HUES6 (cell line): ENCODE measurements around the gene TMEM9.

Experiments
- H3K27ac ChIP-seq: 2 replicates; pipeline ENCODE4 v1.7.0; 2013; ENCODE audit warnings: low read depth, mild to moderate bottlenecking, low read length, inconsistent platforms
- H3K27me3 ChIP-seq: 2 replicates; pipeline ENCODE4 v1.6.1; 2013; ENCODE audit warnings: low read length; ENCODE audit not compliant: control insufficient read depth, insufficient read depth
- H3K36me3 ChIP-seq: 2 replicates; pipeline ENCODE4 v1.6.1; 2013; ENCODE audit warnings: low read length; ENCODE audit not compliant: control insufficient read depth, insufficient read depth
- H3K4me1 ChIP-seq: 2 replicates; pipeline ENCODE4 v1.6.1; 2013; ENCODE audit warnings: low read length; ENCODE audit not compliant: control insufficient read depth, insufficient read depth
- H3K4me3 ChIP-seq: 2 replicates; pipeline ENCODE4 v1.5.1; 2013; ENCODE audit warnings: low read depth, low read length
- H3K9ac ChIP-seq: one replicate; pipeline ENCODE4 v1.6.1; 2013; ENCODE audit warnings: mild to moderate bottlenecking, low read length
- H3K9me3 ChIP-seq: 2 replicates; pipeline ENCODE4 v1.6.1; 2013; ENCODE audit warnings: low read depth, low read length; ENCODE audit not compliant: control insufficient read depth, insufficient read depth

TMEM9 gene

DNA sequence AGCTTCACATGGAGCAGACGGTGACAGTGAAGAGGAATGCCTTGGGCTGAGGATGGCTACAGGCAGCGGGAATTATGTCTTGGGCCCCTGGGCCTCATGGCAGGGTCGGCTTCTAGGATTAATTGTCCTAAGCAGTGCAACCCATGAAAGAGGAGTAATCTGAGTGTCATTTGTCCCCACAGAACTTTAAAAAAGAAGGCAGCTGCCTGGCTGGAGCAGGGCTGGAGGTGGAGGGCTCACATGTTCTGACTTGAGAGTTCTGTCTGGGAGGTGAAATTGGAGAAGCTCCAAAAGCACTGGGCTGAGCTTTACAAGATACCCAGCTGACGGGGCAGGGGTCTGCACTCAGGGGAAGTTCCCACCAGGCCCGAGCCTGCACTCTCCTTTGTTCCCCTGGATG is 64.7 kb downstream of the TMEM9 start:
- Histone ChIP-seq H3K4me1 (peaks cover 4% of the 10 kb centered on the region; the same call in 1 of the 2 replicates), H3K36me3 (no peaks in the 10 kb centered on the region), H3K27ac (no peak overlapping the region), H3K27me3 (peaks cover 10% of the 10 kb centered on the region; the same call in 1 of the 2 replicates), H3K4me3 (no peak overlapping the region), H3K9me3 (no peaks in the 10 kb centered on the region), H3K9ac (no peak overlapping the region)

DNA sequence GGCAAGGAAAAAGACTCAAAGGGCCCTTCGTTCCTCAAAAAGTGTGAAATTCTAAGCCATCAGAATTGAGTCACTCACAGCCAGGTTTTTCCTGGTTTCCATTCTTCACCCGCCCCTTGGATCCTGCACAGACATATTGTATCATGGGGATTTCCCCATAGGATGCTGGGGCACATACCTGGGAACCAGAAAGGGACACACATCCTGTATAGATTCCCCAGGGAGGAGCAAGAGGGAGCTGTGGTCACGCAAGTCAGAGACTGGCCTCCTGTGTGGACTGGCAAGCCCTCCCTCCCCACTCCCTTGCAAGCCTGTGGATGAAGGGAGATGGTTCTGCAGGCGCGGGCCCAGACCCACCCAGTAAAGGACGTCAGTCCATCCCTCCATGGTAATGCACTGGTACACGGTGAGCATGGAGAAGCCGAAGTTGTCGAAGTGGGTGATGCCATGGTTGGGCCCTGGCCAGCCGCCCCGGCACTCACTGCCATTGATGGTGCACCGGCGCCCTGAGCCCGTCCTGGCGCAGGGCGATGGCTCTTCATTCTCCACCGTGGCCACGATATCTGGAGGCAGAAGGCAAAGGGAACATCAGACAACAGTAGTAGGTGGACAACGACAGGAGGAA is 65.3 kb downstream of the TMEM9 start:
- H3K27me3 ChIP-seq: peaks cover 10% of the 10 kb centered on the region; the same call in 1 of the 2 replicates
- no peaks in the 10 kb centered on the region for H3K9me3 ChIP-seq
- H3K36me3 ChIP-seq: no peaks in the 10 kb centered on the region
- H3K4me1 ChIP-seq: peaks cover 4% of the 10 kb centered on the region; the same call in 1 of the 2 replicates
- no peak overlapping the region for H3K4me3 ChIP-seq
- H3K27ac ChIP-seq: no peak overlapping the region
- no peak overlapping the region for H3K9ac ChIP-seq

DNA sequence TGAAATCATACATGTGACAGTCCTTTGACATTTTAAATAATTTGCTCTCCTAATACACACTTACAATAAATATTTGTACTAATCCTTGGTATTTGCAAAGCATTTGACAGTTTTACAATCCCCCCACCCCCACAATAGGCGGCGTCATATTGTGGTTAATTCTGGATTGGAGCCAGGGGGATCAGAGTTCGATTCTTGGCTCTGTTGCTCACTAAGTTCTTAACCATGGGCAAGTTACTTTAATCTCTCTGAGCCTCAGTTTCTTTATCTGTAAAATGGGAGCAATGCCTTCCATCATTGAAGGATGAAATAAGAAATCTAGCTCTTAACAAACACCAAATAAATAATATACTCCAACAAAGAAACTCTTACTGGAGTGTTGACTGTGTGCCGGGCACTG is 65.9 kb downstream of the TMEM9 start:
- peaks cover 4% of the 10 kb centered on the region; the same call in 1 of the 2 replicates for H3K4me1 ChIP-seq
- H3K9me3 ChIP-seq: no peaks in the 10 kb centered on the region
- no peak overlapping the region for H3K27ac ChIP-seq
- H3K27me3 ChIP-seq: peaks cover 10% of the 10 kb centered on the region; the same call in 1 of the 2 replicates
- no peak overlapping the region for H3K4me3 ChIP-seq
- no peak overlapping the region for H3K9ac ChIP-seq
- H3K36me3 ChIP-seq: no peaks in the 10 kb centered on the region

DNA sequence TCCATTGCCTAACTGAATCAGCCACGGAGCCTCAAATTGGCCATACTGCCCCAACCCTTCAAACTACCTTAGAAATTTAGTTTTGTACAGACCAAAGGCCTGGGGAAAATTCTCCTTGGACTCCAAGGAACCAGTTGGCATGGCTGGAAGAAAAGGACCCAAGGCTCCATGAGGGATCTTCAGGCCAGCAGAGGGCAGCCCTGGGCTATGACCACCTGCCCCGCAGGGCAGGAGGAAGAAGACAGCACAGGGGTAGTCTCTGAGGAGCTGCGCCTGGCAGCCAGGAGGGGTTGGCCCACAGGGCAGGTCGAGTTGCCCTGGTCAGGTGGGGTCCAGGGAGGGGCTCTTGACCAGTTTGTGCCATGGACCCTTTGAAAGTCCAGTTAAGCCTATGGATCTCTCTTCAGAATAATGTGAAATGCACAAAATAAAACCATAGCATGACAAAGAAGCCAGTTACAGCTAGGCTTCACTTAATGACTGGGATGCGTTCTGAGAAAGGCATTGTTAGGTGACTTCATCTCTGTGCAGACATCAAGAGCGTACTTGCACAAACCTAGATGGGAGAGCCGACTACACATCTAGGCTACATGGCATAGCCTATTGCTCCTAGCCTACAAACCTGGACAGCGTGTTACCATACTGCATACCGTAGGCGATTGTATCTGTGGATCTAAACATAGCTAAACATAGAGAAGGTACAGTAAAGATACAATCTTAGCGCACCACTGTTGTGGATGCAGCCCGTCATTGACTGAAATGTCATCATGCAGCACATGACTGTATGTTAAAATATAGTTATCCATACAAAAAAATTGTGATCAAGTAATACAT is 68.2 kb downstream of the TMEM9 start:
- no peaks in the 10 kb centered on the region for H3K9me3 ChIP-seq
- H3K27ac ChIP-seq: no peak overlapping the region
- H3K36me3 ChIP-seq: no peaks in the 10 kb centered on the region
- H3K4me3 ChIP-seq: no peak overlapping the region
- peaks cover 13% of the 10 kb centered on the region; the same call in 1 of the 2 replicates for H3K27me3 ChIP-seq
- no peak overlapping the region for H3K9ac ChIP-seq
- peaks cover 4% of the 10 kb centered on the region; the same call in 1 of the 2 replicates for H3K4me1 ChIP-seq
